UCSD-AML1 (cell line): ENCODE results near the gene BUB3.
A peak's percentile ranks its signal among the peaks of the same experiment; 100 is the strongest.

Experiments
- DNase-seq: peaks from one replicate; lab custom pipeline; 2025; ENCODE audit not compliant: unreplicated experiment; lab: John Stamatoyannopoulos, UW

The BUB3 gene

GRCh38 chr10:123154092-123154710 lies at the start of gene BUB3:
BUB3 (plus strand) TSS chr10:123154402; CDS start chr10:123154918, 516 bp downstream.
- peak; percentile 98 for DNase-seq

GRCh38 chr10:123109466-123109865 lies 44.7 kb upstream of the BUB3 start:
- no peak for DNase-seq

- DNase-seq: no peak
Observed at GRCh38 chr10:123117644-123118417, 36.4 kb upstream of the BUB3 start.

GRCh38 chr10:123119081-123119480 lies 35.1 kb upstream of the BUB3 start:
- no peak for DNase-seq

GRCh38 chr10:123126246-123126645 lies 28.0 kb upstream of the BUB3 start:
- DNase-seq: no peak

- no peak for DNase-seq
Observed at GRCh38 chr10:123129618-123130271, 24.5 kb upstream of the BUB3 start.

GRCh38 chr10:123132576-123133477 lies 21.4 kb upstream of the BUB3 start:
- peak; percentile 82 for DNase-seq

GRCh38 chr10:123133541-123134342 lies 20.5 kb upstream of the BUB3 start:
- no peak for DNase-seq

GRCh38 chr10:123134343-123134914 lies 19.8 kb upstream of the BUB3 start:
- no peak for DNase-seq

GRCh38 chr10:123134915-123135414 lies 19.2 kb upstream of the BUB3 start:
- DNase-seq: no peak

- peak; percentile 43 for DNase-seq
Observed at GRCh38 chr10:123135415-123136141, 18.6 kb upstream of the BUB3 start, which contains the start of gene HMX3. HMX3 (plus strand) TSS chr10:123135970; CDS start chr10:123136051, 81 bp downstream.

- DNase-seq: no peak
Observed at GRCh38 chr10:123136221-123136805, 17.9 kb upstream of the BUB3 start.

- peak; percentile 46 for DNase-seq
Observed at GRCh38 chr10:123136806-123137642, 17.2 kb upstream of the BUB3 start.

GRCh38 chr10:123139165-123139520 lies 15.1 kb upstream of the BUB3 start:
- no peak for DNase-seq

- no peak for DNase-seq
Observed at GRCh38 chr10:123139521-123140163, 14.6 kb upstream of the BUB3 start.

GRCh38 chr10:123140164-123140982 lies 13.8 kb upstream of the BUB3 start:
- DNase-seq: no peak
